ENCODE data around the gene HS3ST4. TPM values are rescaled to one million over a fixed set of nuclear protein-coding genes. Genes with fewer than 3 reads are reported as not detected.

The HS3ST4 gene
- total RNA-seq, 1 experiment from 2014 or later, result not detected

GRCh38 chr16:25692742-25693508 is 1.2 kb downstream of the HS3ST4 start:
- Mint-ChIP-seq H3K36me3 (ENCODE audit: insufficient read depth, unreplicated experiment) (no peaks in the 10 kb centered on the region), H3K27ac (ENCODE audit: low read depth, unreplicated experiment) (no peak overlapping the region), H3K27me3 (ENCODE audit: insufficient read depth, unreplicated experiment) (no peaks in the 10 kb centered on the region), H3K4me1 (ENCODE audit: insufficient read depth, unreplicated experiment) (no peaks in the 10 kb centered on the region), H3K4me3 (ENCODE audit: unreplicated experiment) (no peak overlapping the region), H3K9me3 (ENCODE audit: unreplicated experiment) (peaks cover 40% of the 10 kb centered on the region)
- ChIA-PET CTCF (no interaction called here), POLR2A (no interaction called here)
- TF ChIP-seq CTCF (IDR thresholded peaks at IDR 0.05; ENCODE audit: unreplicated experiment), result no peak
- intact Hi-C loops (cut with micrococcal nuclease), result no loop called here
- DNase-seq (ENCODE audit: unreplicated experiment), result no peak
- BruUV-seq (replicated peaks), result no TSS peak

GRCh38 chr16:25693631-25694030 is 1.9 kb downstream of the HS3ST4 start:
- no peak for TF ChIP-seq CTCF (IDR thresholded peaks at IDR 0.05; ENCODE audit: unreplicated experiment)
- BruUV-seq (replicated peaks), result no TSS peak
- H3K36me3 Mint-ChIP-seq (ENCODE audit: insufficient read depth, unreplicated experiment), result no peaks in the 10 kb centered on the region
- no peaks in the 10 kb centered on the region for H3K4me1 Mint-ChIP-seq (ENCODE audit: insufficient read depth, unreplicated experiment)
- H3K4me3 Mint-ChIP-seq (ENCODE audit: unreplicated experiment), result no peak overlapping the region
- DNase-seq (ENCODE audit: unreplicated experiment), result no peak
- CTCF ChIA-PET, result no interaction called here
- no peak overlapping the region for H3K27ac Mint-ChIP-seq (ENCODE audit: low read depth, unreplicated experiment)
- intact Hi-C loops (cut with micrococcal nuclease), result no loop called here
- H3K9me3 Mint-ChIP-seq (ENCODE audit: unreplicated experiment), result peaks cover 33% of the 10 kb centered on the region
- POLR2A ChIA-PET, result no interaction called here
- H3K27me3 Mint-ChIP-seq (ENCODE audit: insufficient read depth, unreplicated experiment), result no peaks in the 10 kb centered on the region

- ChIA-PET POLR2A (no interaction called here), CTCF (interaction anchor here (1.1 kb wide), 1 partner anchor 422 kb away, joined by 3 read pairs; no protein-coding TSS in a partner anchor)
- TF ChIP-seq CTCF (IDR thresholded peaks at IDR 0.05; ENCODE audit: unreplicated experiment), result no peak
- intact Hi-C loops (cut with micrococcal nuclease), result no loop called here
- no peak for DNase-seq (ENCODE audit: unreplicated experiment)
- no peak overlapping the region for H3K4me3 Mint-ChIP-seq (ENCODE audit: unreplicated experiment)
- H3K27me3 Mint-ChIP-seq (ENCODE audit: insufficient read depth, unreplicated experiment), result no peaks in the 10 kb centered on the region
- H3K36me3 Mint-ChIP-seq (ENCODE audit: insufficient read depth, unreplicated experiment), result no peaks in the 10 kb centered on the region
- no peak overlapping the region for H3K27ac Mint-ChIP-seq (ENCODE audit: low read depth, unreplicated experiment)
- H3K4me1 Mint-ChIP-seq (ENCODE audit: insufficient read depth, unreplicated experiment), result no peaks in the 10 kb centered on the region
- no TSS peak for BruUV-seq (replicated peaks)
- peaks cover 48% of the 10 kb centered on the region for H3K9me3 Mint-ChIP-seq (ENCODE audit: unreplicated experiment)
These were observed 7.3 kb downstream of the HS3ST4 start for GRCh38 chr16:25699069-25699468.

GRCh38 chr16:25700547-25700946 is 8.8 kb downstream of the HS3ST4 start:
- POLR2A ChIA-PET, result no interaction called here
- Mint-ChIP-seq H3K36me3 (ENCODE audit: insufficient read depth, unreplicated experiment) (no peaks in the 10 kb centered on the region), H3K9me3 (ENCODE audit: unreplicated experiment) (peaks cover 37% of the 10 kb centered on the region), H3K4me1 (ENCODE audit: insufficient read depth, unreplicated experiment) (no peaks in the 10 kb centered on the region), H3K27ac (ENCODE audit: low read depth, unreplicated experiment) (no peak overlapping the region), H3K4me3 (ENCODE audit: unreplicated experiment) (no peak overlapping the region), H3K27me3 (ENCODE audit: insufficient read depth, unreplicated experiment) (no peaks in the 10 kb centered on the region)
- no peak for DNase-seq (ENCODE audit: unreplicated experiment)
- intact Hi-C loops (cut with micrococcal nuclease), result no loop called here
- no TSS peak for BruUV-seq (replicated peaks)
- CTCF ChIA-PET, result no interaction called here
- no peak for TF ChIP-seq CTCF (IDR thresholded peaks at IDR 0.05; ENCODE audit: unreplicated experiment)
